Measurements from ENCODE around the gene RAD1.
"Not testable (repeated sequence)": the region's sequence is repeated elsewhere in the genome, so short reads cannot be mapped to it uniquely, and the experiment has no call there.

Gene RAD1, protein sequence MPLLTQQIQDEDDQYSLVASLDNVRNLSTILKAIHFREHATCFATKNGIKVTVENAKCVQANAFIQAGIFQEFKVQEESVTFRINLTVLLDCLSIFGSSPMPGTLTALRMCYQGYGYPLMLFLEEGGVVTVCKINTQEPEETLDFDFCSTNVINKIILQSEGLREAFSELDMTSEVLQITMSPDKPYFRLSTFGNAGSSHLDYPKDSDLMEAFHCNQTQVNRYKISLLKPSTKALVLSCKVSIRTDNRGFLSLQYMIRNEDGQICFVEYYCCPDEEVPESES

DNA sequence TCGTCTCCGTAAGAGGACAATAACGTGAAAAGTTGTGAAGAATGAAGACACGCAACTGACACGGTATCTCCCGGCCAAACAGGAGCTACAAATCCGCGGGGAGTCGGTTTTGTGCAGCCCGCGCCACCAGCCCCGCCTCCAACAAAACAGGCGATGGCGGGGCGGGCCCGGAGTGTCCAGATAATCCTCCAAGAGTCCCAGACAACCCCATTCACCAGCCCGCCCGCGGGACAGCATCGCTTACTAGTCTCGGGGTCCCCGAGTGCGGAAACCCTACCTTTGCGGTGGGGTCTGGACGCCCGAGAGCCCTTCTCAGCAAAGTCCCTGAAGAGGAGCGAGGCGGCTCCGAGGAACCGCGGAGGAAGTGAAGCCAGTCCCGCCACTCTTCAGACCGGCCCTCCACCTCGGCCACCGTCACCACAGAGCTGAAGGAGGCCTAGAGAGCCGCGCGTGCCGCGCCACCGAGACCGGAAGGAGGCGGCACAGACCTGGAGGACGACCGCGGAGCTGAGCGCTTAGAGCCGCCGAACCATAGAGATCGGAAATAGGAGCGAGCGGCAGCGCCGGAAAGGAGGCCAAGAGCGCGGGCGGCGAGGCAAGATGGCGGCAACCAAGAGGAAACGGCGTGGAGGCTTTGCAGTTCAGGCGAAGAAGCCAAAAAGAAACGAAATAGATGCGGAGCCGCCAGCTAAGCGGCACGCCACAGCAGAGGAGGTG, at the start of gene RAD1, which contains the start of gene BRIX1:
RAD1 (minus strand) TSS at position 366 of the 717 bp plus-strand sequence. CDS start 612 bp downstream, outside the sequence.
BRIX1 (plus strand) TSS at position 573 of the 717 bp plus-strand sequence; CDS start at position 601, 28 bp downstream.
- DNase-seq (ENCODE audit: low read depth in 2 of 2), result peak; percentile 91

DNA sequence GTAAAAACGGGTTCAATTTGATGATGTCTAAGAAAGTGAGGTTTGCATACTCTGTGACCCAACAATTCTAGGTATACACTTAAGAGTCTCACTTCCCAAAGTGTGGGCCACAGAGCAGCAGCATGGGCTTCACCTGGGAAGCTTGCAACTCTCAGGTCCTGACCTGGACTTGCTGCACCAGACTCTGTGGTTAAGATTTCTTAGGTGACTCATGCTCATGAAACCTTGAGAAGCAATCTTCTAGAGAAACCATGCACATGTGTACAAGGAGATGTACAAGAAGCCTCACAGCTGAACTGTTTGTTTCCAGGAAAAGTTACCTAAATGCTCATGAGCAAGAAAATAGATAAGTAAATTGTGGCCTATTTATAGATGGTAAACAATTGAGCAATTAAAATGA, 44.0 kb upstream of the RAD1 start:
- peak; percentile 14 to 16 for DNase-seq (ENCODE audit: low read depth in 2 of 2)

- DNase-seq (ENCODE audit: low read depth in 2 of 2), result peak in 1 of 2 experiments; percentile 5
Observed at GRCh38 chr5:34957857-34958690, 42.8 kb upstream of the RAD1 start.

- no peak for DNase-seq (ENCODE audit: low read depth in 2 of 2)
Observed at GRCh38 chr5:34957321-34957720, 42.0 kb upstream of the RAD1 start.

DNA sequence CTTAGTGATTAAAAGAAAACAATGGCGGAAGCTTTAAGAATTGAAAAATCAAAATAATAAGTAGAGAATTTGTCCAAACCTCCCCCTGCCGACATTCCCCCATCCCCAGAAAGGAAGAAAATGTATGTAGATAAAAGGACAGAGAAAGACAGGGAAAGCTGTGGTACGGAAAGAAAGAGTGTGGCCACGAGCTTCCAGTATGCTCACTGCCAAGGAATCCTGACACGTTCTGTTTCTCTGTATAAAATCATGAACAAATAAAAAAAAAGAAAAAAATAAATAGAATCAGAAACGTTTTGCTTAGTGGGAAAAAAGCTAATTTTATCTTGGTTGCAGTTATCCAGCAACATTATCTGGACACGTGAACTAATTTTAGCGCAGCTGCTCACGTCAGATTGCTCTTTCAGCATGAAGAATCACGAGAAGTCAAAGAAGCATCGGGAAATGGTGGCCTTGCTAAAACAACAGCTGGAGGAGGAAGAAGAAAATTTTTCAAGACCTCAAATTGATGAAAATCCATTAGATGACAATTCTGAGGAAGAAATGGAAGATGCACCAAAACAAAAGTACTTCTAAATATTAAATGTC, 29.2 kb upstream of the RAD1 start:
- DNase-seq (ENCODE audit: low read depth in 2 of 2), result no peak

- DNase-seq (ENCODE audit: low read depth in 2 of 2), result no peak
Observed at GRCh38 chr5:34944044-34944443, 28.7 kb upstream of the RAD1 start.

- DNase-seq (ENCODE audit: low read depth in 2 of 2), result no peak
Observed at GRCh38 chr5:34941936-34942335, 26.6 kb upstream of the RAD1 start.

DNA sequence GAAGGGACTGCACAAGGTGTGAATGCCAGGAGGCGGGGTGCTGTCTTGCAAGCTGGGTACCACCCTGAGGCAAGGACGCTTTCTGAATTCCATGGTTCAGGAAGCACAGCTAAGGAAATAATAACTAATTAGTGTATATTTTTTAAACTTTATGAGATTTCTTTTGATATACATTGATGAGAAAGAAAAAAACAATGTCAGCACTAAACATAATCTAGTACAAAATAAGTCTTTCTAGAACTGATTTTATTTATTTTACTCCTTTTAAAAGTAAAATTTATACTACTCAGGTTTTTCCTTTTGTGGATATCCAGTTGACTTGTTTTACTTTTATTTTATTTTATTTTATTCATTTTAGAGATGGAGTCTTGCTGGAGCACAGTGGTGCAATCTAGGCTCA, 17.6 kb upstream of the RAD1 start:
- no peak for DNase-seq (ENCODE audit: low read depth in 2 of 2)

DNA sequence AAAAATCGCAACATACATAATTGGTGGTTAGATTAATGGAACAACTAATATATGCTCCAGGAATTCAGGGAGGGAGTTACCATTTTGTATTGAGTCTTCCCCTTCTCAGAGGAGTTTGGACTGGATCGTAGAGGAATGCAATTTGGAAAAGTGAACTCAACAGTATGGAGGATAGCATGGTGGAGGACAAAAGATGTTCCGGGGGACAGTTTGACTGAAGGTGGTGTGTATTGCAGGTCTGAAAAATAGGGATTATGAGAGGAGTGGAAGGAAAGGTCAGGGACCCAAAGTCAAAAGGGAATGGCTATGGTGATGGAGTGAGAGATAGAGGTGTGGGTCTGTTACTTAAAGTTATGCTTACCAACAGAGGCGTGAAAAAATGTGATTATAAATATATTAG, 15.6 kb upstream of the RAD1 start:
- no peak for DNase-seq (ENCODE audit: low read depth in 2 of 2)

DNA sequence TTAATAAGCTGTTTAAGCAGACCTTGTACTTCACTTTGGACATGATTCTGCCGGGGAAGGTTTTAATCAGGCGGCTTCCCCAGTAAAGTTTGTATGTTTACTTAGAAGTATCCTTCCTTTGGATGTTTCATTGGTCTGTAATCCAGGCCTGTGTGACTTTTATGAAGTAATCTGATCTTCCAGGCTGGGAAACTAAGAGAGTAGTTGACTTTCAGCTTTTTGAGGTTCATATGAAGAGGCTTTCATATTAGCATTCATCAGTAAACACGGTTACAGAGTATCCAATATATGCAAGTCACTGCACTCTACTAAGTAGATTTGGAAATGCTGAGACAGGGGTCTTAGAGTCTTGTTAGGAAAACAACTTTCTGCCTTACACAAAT, 15.1 kb upstream of the RAD1 start:
- no peak for DNase-seq (ENCODE audit: low read depth in 2 of 2)

DNA sequence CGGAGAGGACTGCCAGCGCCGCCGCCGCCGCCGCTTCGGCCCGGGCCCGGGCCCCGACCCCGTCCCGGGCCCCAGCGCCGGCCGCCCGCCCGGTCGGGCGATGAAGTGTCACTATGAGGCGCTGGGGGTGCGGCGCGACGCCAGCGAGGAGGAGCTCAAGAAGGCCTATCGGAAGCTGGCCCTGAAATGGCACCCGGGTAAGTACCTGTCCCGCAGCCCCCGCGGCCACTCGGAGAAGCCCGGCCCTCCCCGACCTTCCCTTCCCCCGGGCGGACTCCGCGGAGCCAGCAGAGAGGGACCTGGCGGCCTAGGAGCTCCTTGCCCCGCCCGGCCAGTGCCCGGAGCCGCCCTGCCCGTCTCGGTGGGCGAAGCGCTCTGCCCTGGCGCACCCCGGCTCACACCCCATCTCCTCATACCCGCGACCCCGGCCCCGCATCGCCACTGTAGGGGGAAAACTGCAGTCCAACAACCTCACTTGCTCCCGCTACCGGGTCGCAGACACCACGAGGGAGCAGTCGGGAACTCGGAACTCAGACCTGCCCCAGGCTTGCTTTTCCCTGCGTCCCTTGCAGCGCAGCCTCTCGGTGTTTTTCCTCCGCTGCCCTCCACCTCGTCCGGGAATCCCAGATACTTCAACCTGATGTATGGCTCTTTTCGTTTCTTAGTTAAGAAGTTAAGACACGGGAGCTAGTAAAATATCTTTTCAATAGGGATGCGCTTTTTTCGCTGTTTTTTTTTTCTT, 14.6 kb upstream of the RAD1 start:
- peak in 1 of 2 experiments; percentile 41 for DNase-seq (ENCODE audit: low read depth in 2 of 2)

- peak; percentile 93 to 94 for DNase-seq (ENCODE audit: low read depth in 2 of 2)
Observed at GRCh38 chr5:34929134-34929719, 13.9 kb upstream of the RAD1 start, which contains the start of gene DNAJC21. Gene DNAJC21, plus strand, starts transcription at chr5:34929559. Its CDS starts 261 bp downstream, at chr5:34929820.

GRCh38 chr5:34928267-34928666, 13.0 kb upstream of the RAD1 start:
- no peak for DNase-seq (ENCODE audit: low read depth in 2 of 2)

DNA sequence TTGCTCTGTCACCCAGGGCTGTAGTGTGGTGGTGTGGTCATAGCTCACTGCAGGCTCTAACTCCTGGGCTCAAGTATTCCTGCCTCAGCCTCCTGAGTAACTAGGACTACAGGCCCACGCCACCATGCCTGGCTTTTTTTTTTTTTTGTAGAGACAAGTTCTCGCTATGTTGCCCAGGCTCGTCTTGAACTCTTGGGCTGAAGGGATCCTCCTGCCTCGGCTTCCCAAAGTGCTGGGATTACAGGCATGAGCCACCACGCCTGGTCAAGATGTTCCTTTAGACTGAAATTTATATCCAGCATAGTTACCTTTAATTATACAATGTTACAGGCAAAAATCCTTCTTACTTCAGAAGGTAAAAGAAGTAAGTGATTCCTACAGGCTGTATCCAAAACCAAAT, 12.5 kb upstream of the RAD1 start:
- DNase-seq (ENCODE audit: low read depth in 2 of 2), result no peak

GRCh38 chr5:34926318-34926888, 11.1 kb upstream of the RAD1 start:
- no peak for DNase-seq (ENCODE audit: low read depth in 2 of 2)

DNA sequence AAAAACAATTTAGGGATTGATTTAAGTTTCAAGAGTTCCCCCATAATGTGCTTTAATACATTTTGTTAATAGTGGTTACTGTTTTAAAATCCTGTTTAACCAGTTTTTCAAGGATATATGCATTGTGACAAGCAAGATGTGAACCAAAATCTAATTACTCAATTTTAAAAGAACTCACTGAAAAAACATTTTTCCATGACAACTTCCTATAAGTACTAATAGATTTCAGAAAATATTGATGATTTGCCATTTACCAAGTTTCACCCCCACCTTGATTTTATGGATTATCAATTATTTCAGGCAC, 9.1 kb upstream of the RAD1 start:
- no peak for DNase-seq (ENCODE audit: low read depth in 2 of 2)

DNA sequence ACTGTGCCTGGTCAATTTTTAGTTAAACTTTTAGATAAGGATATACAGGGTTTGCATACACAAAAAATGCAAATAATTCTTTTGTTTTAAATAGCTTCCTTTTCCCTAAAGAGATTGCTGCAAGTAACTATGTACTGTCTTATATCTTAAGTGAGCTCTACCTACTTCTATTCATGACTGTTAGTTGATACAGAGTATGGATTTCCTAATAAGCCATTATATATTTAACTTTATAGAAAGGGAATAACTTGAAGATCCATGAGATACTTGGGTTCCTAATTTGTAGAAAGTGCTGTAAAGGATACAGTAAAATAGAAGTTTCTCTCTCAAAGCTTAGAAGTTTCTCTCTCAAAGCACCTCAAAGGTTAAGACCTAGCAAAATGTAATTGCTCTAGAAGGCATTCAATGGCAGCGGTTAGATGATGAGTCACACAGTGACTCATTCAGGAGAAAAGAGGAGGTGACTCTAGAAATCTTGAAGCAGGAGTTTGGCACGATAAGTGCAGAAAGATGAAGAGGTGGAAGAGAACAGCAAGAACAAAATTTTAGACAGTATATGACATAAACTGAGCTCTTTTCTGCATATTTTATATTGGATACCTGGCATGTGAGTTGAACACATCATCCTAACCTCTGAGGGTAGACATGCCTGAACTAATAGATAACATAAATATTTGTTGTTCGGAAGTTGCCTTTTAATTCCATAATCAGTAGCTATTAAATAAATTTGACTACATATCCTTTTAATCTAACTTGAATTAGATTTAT, 8.6 kb upstream of the RAD1 start:
- DNase-seq (ENCODE audit: low read depth in 2 of 2), result peak; percentile 56 to 62

DNA sequence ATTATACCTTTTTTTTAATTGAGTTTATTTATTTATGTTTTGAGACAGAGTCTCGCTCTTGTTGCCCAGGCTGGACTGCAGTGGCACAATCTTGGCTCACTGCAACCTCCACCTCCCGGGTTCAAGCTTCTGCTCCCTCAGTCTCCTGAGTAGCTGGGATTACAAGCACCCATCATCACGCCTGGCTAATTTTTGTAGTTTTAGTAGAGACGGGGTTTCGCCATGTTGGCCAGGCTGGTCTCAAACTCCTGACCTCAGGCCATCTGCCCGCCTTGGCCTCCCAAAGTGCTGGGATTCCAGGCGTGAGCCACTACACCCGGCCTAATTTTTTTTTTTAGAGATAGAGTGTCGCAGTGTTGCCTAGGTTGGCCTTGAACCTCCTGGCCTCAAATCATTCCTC, 8.0 kb upstream of the RAD1 start:
- not testable (repeated sequence) for DNase-seq (ENCODE audit: low read depth in 2 of 2)

DNA sequence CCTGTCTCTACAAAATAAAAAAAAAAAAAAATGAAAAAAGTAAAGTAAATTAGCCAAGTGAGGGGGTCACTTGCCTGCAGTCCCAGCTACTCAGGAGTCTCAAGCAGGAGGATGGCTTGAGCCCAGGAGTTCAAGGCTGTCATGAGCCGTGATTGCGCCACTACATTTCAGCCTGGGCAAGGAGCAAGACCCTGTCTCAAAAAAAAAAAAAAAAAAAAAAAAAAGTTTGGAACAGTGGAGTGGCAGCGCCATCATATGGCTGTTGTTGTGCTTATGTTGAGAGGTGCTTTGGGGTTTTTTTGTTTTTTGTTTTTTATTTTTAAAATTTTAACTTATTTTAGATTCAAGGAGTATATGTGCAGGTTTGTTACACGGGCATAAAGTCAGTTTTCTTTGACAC, 3.8 kb upstream of the RAD1 start:
- no peak for DNase-seq (ENCODE audit: low read depth in 2 of 2)

DNA sequence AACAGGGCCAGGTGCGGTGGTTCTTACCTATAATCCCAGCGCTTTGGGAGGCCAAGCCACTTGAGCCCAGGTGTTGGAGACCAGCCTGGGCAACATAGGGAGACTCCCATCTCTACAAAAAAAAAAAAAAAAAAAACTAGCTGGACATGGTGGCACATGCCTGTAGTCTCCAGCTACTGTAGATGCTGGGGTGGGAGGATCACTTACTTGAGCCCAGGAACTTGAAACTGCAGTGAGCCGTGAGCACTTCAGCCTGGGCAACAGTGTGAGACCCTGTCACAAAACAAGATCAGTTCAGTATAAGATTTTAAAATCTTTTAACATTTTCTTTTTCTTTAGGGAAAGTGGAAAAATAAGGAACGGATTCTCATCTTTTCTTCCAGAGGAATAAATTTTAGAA, 2.7 kb upstream of the RAD1 start:
- DNase-seq (ENCODE audit: low read depth in 2 of 2), result no peak

All from fibroblast of skin of left quadriceps (primary cell).